NCI-H146 treated with DMSO at 0.1 percent for 48 hours (cell line): ENCODE results near the gene CLEC10A.

ENCODE experiments used
- DNase-seq: peaks from one replicate; lab custom pipeline; 2025; ENCODE audit not compliant: unreplicated experiment; lab: John Stamatoyannopoulos, UW

Gene CLEC10A

DNA sequence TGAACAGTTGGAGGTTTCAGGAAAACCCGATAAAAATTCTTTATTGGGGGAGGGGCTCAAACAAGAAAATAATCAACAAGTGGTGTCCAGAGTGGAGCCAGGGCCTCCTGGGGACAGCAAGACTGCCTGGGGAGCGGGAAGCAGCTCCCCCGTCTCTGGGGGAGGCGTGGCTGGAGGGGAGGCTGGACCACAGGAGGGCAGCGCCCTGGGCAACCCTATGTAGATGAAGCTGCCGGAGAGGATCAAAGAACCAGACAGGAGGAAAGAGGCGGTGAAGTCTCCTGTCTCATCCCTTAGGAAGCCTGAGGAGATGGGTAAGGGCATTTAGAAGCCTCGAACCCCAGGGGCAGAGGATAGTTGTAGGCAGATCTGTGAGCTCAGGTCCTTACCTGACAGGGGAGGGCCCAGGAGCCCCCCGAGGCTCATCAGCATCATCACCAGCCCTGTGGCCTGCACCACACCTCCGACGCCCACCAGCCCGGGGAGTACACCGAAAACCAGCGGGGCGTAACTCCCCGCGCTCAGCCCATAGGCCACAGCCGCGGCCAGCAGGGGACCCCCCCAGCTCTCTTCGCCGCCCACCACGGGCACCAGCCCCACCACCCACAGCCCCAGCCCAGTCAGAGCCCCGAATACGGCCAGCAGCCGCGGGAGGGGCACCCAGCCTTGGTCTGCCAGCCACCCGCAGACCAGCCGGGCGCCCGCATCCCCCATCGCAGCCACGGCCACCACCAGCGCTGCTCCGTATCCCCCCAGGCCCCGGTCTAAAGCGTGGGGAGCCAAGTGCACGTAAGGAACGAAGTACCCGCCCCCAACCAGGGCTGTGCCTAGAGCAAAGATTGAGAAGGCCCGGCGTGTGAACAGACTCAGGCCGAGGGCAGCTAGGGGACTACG, 38.2 kb downstream of the CLEC10A start:
- no peak for DNase-seq

DNA sequence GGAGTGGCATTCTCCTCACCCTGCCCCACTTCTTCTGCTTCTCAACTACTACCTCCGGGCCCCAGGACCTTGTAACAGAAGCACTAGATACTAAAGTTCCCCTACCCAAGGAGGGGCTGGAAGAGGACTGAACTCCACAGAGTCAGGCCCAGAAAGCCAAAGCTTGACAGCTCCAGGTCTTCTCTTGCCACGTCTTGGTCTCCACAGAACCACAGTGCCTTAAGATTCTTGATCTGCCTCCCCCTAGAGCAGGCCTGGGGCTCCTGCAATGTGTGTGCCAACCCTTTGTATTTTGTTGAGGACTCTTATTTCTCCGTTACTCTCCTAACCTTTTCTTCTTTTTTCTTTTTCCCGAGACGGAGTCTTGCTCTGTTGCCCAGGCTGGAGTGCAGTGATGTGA, 40.2 kb downstream of the CLEC10A start:
- DNase-seq: no peak

DNA sequence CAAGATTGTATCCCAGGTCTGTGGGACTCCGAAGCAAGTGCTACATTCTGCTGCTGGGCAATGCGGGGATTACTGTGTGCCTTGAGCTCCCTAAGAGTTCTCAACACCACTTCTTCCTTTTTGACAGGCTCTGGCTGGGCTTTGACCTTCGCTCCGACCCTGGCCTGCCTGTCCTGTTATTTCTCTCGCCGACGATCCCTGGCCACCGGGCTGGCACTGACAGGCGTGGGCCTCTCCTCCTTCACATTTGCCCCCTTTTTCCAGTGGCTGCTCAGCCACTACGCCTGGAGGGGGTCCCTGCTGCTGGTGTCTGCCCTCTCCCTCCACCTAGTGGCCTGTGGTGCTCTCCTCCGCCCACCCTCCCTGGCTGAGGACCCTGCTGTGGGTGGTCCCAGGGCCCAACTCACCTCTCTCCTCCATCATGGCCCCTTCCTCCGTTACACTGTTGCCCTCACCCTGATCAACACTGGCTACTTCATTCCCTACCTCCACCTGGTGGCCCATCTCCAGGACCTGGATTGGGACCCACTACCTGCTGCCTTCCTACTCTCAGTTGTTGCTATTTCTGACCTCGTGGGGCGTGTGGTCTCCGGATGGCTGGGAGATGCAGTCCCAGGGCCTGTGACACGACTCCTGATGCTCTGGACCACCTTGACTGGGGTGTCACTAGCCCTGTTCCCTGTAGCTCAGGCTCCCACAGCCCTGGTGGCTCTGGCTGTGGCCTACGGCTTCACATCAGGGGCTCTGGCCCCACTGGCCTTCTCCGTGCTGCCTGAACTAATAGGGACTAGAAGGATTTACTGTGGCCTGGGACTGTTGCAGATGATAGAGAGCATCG, 41.8 kb downstream of the CLEC10A start:
- no peak for DNase-seq

DNA sequence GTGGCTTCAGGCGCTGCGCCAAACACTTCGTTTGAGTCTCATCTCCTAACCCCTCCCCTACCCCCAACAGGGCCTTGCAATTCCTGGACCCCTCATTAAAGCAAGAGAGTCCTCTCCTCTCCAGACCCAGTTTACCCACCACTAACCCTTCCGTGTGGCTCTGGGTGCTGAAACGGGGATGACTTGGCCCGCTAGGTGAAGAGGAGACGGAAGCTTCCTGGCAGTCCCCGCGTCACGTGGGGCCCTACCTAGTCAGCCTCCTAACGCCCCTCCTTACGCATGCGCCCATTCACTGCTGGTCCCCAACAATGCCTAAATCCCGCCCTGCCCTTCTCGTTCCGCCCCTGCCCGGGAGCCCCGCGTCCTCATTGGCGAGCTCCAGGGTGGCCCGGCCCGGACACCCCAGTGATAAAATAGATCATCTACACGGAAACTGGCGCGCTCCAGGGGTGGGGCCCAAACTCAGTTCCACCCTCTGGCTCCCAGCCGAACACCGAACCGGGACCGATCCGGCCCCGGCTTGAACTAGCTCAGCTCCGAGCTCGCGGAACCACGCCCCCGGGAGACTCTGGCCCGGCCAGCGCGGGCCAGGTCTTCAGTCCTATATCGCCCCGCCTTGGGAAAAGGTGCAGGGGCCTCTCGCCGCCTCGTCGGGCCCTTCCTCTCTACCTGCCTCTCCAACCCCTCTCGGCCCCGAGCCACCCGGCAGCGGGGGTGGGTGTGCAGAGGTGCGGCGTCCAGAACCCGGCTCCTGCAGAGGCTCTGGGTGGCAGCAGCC, 44.3 kb downstream of the CLEC10A start, which contains the start of gene SLC16A13:
Gene SLC16A13 (plus strand): TSS at position 425 of the 778 bp plus-strand sequence. CDS start 368 bp downstream, outside the sequence.
- DNase-seq: peak; percentile 89

DNA sequence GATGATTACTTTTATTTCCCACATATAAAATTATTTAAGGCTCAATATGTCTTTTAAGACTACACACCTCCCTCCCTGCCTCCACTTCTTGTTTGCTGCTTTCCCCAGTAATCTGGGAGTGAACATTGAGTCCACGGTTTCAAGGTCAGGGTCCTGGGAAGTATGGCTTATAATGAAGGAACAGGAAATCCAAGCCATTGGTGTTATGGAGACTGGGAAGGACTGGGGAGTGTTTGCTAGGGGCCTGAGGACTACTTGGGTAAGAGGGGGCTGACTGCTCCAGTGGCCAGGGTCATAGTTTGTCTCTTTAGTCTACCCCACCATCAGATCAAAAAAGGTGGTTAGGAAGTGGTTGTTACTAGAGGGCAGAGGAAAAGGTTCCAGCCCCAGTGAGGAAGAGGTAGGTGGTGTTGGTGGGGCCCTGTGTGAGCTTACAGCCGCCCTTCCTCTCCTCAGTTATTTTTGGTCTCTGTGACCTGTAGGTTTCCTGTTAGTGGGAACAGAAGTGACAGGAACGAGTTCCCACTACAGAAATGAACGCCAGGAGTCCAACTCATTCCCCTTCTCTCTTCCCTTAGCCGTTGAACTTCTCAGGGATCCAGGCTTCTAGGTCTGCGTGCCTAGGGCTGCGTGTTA, 45.0 kb downstream of the CLEC10A start:
- no peak for DNase-seq

DNA sequence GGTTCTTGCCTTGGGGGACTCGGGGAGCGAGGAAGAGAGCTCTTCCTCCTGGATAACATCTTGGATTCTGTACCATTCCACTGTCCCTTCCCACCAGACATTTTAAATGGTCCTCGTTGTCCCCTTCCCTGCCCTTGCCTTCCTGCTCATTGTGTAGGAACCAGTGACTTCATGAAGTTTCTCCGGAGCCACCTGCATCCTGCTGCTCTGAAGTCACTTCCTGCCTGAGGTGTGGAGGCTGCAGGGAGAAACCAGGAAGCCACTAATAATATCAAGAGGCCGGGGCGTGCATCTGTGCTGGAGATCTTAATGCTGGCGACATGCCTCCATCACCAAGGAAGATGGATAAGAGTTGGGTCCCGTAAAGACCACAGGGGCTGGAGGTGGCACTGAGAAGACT, 50.4 kb downstream of the CLEC10A start:
- no peak for DNase-seq

DNA sequence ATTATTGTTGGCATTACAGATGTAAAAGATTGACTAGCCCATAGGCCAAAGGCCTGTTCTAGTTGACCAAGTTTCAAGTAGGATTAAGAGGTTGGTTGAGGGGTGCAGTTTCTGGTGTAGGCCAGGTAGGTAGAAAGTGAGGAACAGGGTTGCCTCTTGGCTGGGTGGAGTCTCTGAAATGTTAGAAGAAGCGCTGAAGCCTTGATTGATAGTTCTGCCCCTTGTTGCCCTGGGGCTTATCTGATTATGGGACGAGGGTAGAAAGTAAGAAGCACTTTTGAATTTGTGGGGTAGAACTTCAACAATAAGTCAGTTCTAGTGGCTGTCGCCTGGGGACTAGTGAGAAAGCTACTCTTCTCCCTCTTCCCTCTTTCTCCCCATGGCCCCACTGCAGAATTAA, 51.0 kb downstream of the CLEC10A start:
- no peak for DNase-seq

DNA sequence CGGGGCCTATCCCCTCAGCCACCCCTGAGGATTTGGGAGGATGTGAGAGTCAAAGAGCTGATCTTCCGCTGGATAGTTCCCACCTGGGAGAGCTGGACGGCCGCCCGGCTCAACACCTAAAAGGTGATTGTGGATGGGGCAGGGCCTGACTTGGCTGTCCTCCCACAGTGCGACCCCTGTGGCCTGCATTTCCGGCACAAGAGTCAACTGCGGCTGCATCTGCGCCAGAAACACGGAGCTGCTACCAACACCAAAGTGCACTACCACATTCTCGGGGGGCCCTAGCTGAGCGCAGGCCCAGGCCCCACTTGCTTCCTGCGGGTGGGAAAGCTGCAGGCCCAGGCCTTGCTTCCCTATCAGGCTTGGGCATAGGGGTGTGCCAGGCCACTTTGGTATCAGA, 52.7 kb downstream of the CLEC10A start:
- DNase-seq: no peak

DNA sequence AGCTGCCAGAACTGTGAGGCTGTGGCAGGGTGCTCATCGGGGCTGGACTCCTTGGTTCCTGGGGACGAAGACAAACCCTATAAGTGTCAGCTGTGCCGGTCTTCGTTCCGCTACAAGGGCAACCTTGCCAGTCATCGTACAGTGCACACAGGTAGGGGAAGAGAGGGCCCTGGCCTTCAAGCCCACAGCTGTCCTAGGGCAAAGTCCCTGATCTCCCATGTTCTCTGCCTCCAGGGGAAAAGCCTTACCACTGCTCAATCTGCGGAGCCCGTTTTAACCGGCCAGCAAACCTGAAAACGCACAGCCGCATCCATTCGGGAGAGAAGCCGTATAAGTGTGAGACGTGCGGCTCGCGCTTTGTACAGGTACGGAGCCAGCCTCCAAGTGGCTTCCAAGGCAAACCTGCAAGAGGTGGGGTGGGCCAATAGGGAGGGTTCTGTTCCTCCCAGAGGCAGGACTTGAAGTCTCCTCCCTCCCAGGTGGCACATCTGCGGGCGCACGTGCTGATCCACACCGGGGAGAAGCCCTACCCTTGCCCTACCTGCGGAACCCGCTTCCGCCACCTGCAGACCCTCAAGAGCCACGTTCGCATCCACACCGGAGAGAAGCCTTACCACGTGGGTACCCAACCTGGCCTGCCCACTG, 53.5 kb downstream of the CLEC10A start:
- no peak for DNase-seq

DNA sequence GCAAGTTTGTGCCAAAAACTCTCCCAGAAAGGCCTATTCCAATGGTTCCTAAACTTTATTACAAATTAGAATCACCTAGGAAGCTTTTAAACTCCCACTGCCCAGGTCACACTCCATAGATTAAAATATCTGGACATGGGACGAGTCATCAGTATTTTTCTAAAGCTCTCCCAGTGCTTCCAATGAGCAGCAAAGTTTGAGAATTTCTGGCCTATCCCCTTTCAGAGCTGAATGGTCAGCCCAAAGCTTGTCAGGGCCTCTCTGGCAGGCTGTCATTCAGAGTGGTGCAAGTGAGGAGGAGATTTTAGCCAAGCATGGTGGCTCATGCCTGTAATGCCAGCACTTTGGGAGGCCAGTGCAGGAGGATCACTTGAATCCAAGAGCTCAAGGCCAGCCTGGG, 54.8 kb downstream of the CLEC10A start:
- no peak for DNase-seq
